CD14-positive monocyte (primary cell): ENCODE data around the gene SEC61G. TPM values are rescaled to one million over a fixed set of nuclear protein-coding genes. Genes with fewer than 3 reads are reported as not detected.

Experiments used
- DNase-seq, 3 donors: peaks; one replicate each; pipeline ENCODE4 v3.0.0-alpha.2; 2011 to 2022
- H2AFZ ChIP-seq: 2 replicates; pipeline ENCODE4 v1.6.0; 2012; ENCODE audit warnings: mild to moderate bottlenecking, low read depth, low read length, inconsistent platforms; ENCODE audit not compliant: insufficient read depth, poor library complexity, severe bottlenecking
- H3K27ac ChIP-seq, 2 donors: 1 replicate in 1 of 2; 2 replicates in 1 of 2; pipeline ENCODE4 v1.5.1; 2012 to 2013; ENCODE audit warnings: low read length in 2 of 2, control low read depth in 1 of 2, inconsistent platforms in 1 of 2, low read depth in 1 of 2, mild to moderate bottlenecking in 1 of 2
- H3K27me3 ChIP-seq, 2 donors: one replicate each; pipeline versions ENCODE4 v1.6.0 to v1.6.1; 2011 to 2013; ENCODE audit warnings: low read length in 2 of 2; ENCODE audit not compliant: control insufficient read depth in 2 of 2, insufficient read depth in 2 of 2
- H3K36me3 ChIP-seq, 2 donors: replicated peaks in 1 of 2; 1 replicate in 1 of 2; 2 replicates in 1 of 2; pipeline versions ENCODE4 v1.5.1 to v1.6.1; 2012 to 2013; ENCODE audit warnings: low read length in 2 of 2, control low read depth in 1 of 2, inconsistent platforms in 1 of 2, mild to moderate bottlenecking in 1 of 2; ENCODE audit not compliant: insufficient read depth in 2 of 2, control insufficient read depth in 1 of 2
- H3K4me1 ChIP-seq, 2 donors: 1 replicate in 1 of 2; 2 replicates in 1 of 2; pipeline versions ENCODE4 v1.5.1 to v1.6.1; 2012 to 2013; ENCODE audit warnings: low read length in 2 of 2, control low read depth in 1 of 2, inconsistent platforms in 1 of 2, mild to moderate bottlenecking in 1 of 2, moderate library complexity in 1 of 2; ENCODE audit not compliant: insufficient read depth in 2 of 2, control insufficient read depth in 1 of 2
- H3K4me2 ChIP-seq: replicated peaks from 2 replicates; pipeline ENCODE3; 2012; ENCODE audit warnings: low read length, moderate library complexity, mild to moderate bottlenecking; ENCODE audit not compliant: poor library complexity, severe bottlenecking; ENCODE audit errors: extremely low read depth
- H3K4me3 ChIP-seq, 3 experiments: fragments of 200-600 bp in 1 of 3; sonication (generic) in 1 of 3; replicated peaks in 1 of 3; 1 replicate in 2 of 3; 2 replicates in 1 of 3; pipeline ENCODE4 v1.5.1; 2011 to 2013; ENCODE audit warnings: low read length in 3 of 3, mild to moderate bottlenecking in 3 of 3, control low read depth in 2 of 3, low read depth in 2 of 3, inconsistent platforms in 1 of 3, moderate library complexity in 1 of 3
- H3K79me2 ChIP-seq: 2 replicates; pipeline ENCODE4 v1.6.0; 2012; ENCODE audit warnings: mild to moderate bottlenecking, control low read depth, inconsistent platforms, low read length, moderate library complexity; ENCODE audit not compliant: insufficient read depth
- H3K9ac ChIP-seq: 2 replicates; pipeline ENCODE4 v1.6.0; 2017; ENCODE audit warnings: low read length, mild to moderate bottlenecking; ENCODE audit not compliant: insufficient read depth, poor library complexity, severe bottlenecking
- H3K9me3 ChIP-seq, 2 donors: replicated peaks in 1 of 2; 1 replicate in 1 of 2; 2 replicates in 1 of 2; pipeline versions ENCODE4 v1.5.1 to v1.6.1; 2012 to 2013; ENCODE audit warnings: low read length in 2 of 2, control low read depth in 1 of 2; ENCODE audit not compliant: control insufficient read depth in 1 of 2, insufficient read depth in 1 of 2
- H4K20me1 ChIP-seq: 2 replicates; pipeline ENCODE4 v1.6.0; 2012; ENCODE audit warnings: mild to moderate bottlenecking, low read length, control low read depth, moderate library complexity; ENCODE audit not compliant: insufficient read depth
- H3K27ac Mint-ChIP-seq, 7 donors: one replicate each; pipeline ENCODE4 v1.8.0; 2020; ENCODE audit warnings: mild to moderate bottlenecking in 7 of 7, mixed read lengths in 7 of 7, moderate library complexity in 6 of 7, inconsistent platforms in 2 of 7
- H3K27me3 Mint-ChIP-seq, 3 donors: one replicate each; pipeline ENCODE4 v1.8.0; 2021 to 2022; ENCODE audit warnings: low read depth in 3 of 3, mild to moderate bottlenecking in 3 of 3, mixed read lengths in 3 of 3, moderate library complexity in 3 of 3, inconsistent platforms in 1 of 3
- H3K36me3 Mint-ChIP-seq, 2 donors: one replicate each; pipeline ENCODE4 v1.8.0; 2020; ENCODE audit warnings: mixed read lengths in 2 of 2, inconsistent platforms in 1 of 2, mild to moderate bottlenecking in 1 of 2
- H3K4me1 Mint-ChIP-seq: one replicate; pipeline ENCODE4 v1.8.0; 2020; ENCODE audit warnings: mild to moderate bottlenecking, mixed read lengths
- H3K4me3 Mint-ChIP-seq, 2 donors: one replicate each; pipeline ENCODE4 v1.8.0; 2020; ENCODE audit warnings: mild to moderate bottlenecking in 2 of 2, mixed read lengths in 2 of 2, moderate library complexity in 1 of 2
- H3K9me3 Mint-ChIP-seq, 7 donors: one replicate each; pipeline ENCODE4 v1.8.0; 2020 to 2022; ENCODE audit warnings: mixed read lengths in 7 of 7, mild to moderate bottlenecking in 6 of 7, moderate library complexity in 6 of 7, inconsistent platforms in 2 of 7
- WGBS: methylation state at CpG from one replicate; pipeline ENCODE4 v1.1.5; 2013; ENCODE audit warnings: missing lambda C conversion rate; ENCODE audit not compliant: insufficient coverage; 5-methylcytosine and 5-hydroxymethylcytosine counted together
- intact Hi-C, 2 donors: fragments of 100-400 bp; cut with micrococcal nuclease; formaldehyde crosslinking; loops; one replicate each; pipeline versions ENCODE4 v1.15.0 to v1.15.1; 2023
- polyA plus RNA-seq, 3 donors: library from polyadenylated mRNA; depleted of rRNA in 1 of 3; unstranded in 2 of 3; stranded (reverse) in 1 of 3; fragments of 300-500 nt in 2 of 3; fragments of >200 nt in 1 of 3; fragmentation: Illumina TruSeq in 2 of 3; gene quantifications; 1 replicate in 2 of 3; 2 replicates in 1 of 3; pipeline ENCODE4 v1.2.3, GENCODE V29; 2012 to 2021
- TF ChIP-seq, protein P1 (sequence below): fragments of 200-600 bp; IDR thresholded peaks from one replicate; pipeline ENCODE4 v1.8.0; 2022; ENCODE audit warnings: antibody characterized with exemption, mild to moderate bottlenecking

The SEC61G gene
- polyA plus RNA-seq, 3 donors: 200 to 221 (median 213) TPM

- TF ChIP-seq, protein P1, sequence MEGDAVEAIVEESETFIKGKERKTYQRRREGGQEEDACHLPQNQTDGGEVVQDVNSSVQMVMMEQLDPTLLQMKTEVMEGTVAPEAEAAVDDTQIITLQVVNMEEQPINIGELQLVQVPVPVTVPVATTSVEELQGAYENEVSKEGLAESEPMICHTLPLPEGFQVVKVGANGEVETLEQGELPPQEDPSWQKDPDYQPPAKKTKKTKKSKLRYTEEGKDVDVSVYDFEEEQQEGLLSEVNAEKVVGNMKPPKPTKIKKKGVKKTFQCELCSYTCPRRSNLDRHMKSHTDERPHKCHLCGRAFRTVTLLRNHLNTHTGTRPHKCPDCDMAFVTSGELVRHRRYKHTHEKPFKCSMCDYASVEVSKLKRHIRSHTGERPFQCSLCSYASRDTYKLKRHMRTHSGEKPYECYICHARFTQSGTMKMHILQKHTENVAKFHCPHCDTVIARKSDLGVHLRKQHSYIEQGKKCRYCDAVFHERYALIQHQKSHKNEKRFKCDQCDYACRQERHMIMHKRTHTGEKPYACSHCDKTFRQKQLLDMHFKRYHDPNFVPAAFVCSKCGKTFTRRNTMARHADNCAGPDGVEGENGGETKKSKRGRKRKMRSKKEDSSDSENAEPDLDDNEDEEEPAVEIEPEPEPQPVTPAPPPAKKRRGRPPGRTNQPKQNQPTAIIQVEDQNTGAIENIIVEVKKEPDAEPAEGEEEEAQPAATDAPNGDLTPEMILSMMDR: no peak
- Histone ChIP-seq H4K20me1 (no peaks in the 10 kb centered on the region), H3K9me3 (no peaks in the 10 kb centered on the region), H3K36me3 (no peaks in the 10 kb centered on the region), H3K9ac (no peak overlapping the region), H3K27ac (no peak overlapping the region), H3K4me3 (no peak overlapping the region), H3K4me1 (no peaks in the 10 kb centered on the region), H3K27me3 (no peaks in the 10 kb centered on the region), H2AFZ (no peak overlapping the region), H3K79me2 (no peaks in the 10 kb centered on the region), H3K4me2 (no peak overlapping the region)
- Mint-ChIP-seq H3K4me3 (no peak overlapping the region), H3K4me1 (no peaks in the 10 kb centered on the region), H3K27ac (no peak overlapping the region), H3K36me3 (no peaks in the 10 kb centered on the region), H3K27me3 (peaks cover 6 to 11% (median 10%) of the 10 kb centered on the region in 3 donors), H3K9me3 (peaks cover 0 to 5% (median 2%) of the 10 kb centered on the region in 7 donors)
- no peak for DNase-seq
- intact Hi-C loops: no loop called here
- 68% methylated on average over 4 of the region's 6 CpGs for WGBS
These were observed 37.1 kb upstream of the SEC61G start for GRCh38 chr7:54796150-54796549.

DNA sequence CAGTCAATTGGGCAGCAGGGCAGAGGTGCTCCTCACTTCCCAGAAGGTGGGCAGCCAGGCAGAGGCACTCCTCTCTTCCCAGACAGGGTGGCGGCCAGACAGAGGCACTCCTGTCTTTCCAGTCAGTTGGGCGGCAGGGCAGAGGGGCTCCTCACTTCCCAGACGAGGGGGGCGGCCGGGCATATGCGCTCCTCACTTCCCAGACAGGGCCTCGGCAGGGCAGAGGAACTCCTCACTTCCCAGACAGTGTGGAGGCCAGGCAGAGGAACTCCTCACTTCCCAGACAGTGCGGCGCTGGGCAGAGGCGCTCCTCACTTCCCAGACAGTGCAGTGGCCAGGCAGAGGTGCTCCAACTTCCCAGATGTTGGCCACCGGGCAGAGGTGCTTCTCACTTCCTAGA lies 33.4 kb upstream of the SEC61G start:
- DNase-seq: no peak
- TF ChIP-seq, protein P1: no peak
- intact Hi-C loops: loop anchor here in 1 of 2 donors (5.0 kb wide), 1 partner anchor 45 kb away; no protein-coding TSS in a partner anchor
- no peaks in the 10 kb centered on the region for H3K9me3 ChIP-seq
- H4K20me1 ChIP-seq: no peaks in the 10 kb centered on the region
- H3K27me3 Mint-ChIP-seq: peaks cover 12 to 18% (median 15%) of the 10 kb centered on the region in 3 donors
- no peak overlapping the region for H3K4me3 Mint-ChIP-seq
- H3K4me3 ChIP-seq: no peak overlapping the region
- peaks cover 5% of the 10 kb centered on the region for H3K4me1 Mint-ChIP-seq
- no peak overlapping the region for H3K27ac Mint-ChIP-seq
- H2AFZ ChIP-seq: no peak overlapping the region
- H3K79me2 ChIP-seq: no peaks in the 10 kb centered on the region
- H3K27ac ChIP-seq: no peak overlapping the region
- no peaks in the 10 kb centered on the region for H3K4me1 ChIP-seq
- no peak overlapping the region for H3K4me2 ChIP-seq
- H3K27me3 ChIP-seq: peaks cover 0 to 2% of the 10 kb centered on the region in 2 donors
- 90% methylated on average over 11 of the region's 11 CpGs for WGBS
- no peaks in the 10 kb centered on the region for H3K36me3 Mint-ChIP-seq
- no peak overlapping the region for H3K9ac ChIP-seq
- no peaks in the 10 kb centered on the region for H3K36me3 ChIP-seq
- H3K9me3 Mint-ChIP-seq: peaks cover 0 to 5% (median 0%) of the 10 kb centered on the region in 7 donors
